HL-60 (cell line): ENCODE measurements around the gene VPS13C.

Experiments used
- DNase-seq, 2 experiments: peaks; one replicate each; pipeline ENCODE4 v3.0.0-alpha.2; 2010 to 2020; ENCODE audit warnings: low read depth in 1 of 2, low spot score in 1 of 2
- H3K27ac ChIP-seq: fragments of 250-450 bp; sonication (Bioruptor Pico); replicated peaks from 2 replicates; pipeline ENCODE4 v1.5.1; 2020; ENCODE audit warnings: mild to moderate bottlenecking, moderate library complexity
- H3K27me3 ChIP-seq: fragments of 250-450 bp; sonication (Bioruptor Pico); 2 replicates; pipeline ENCODE4 v1.5.1; 2021; ENCODE audit warnings: mild to moderate bottlenecking, moderate library complexity; ENCODE audit not compliant: insufficient read depth, poor library complexity, severe bottlenecking
- H3K4me3 ChIP-seq: replicated peaks from 2 replicates; pipeline ENCODE4 v1.5.1; 2011; ENCODE audit warnings: mild to moderate bottlenecking, control low read depth, low read length; ENCODE audit not compliant: insufficient read depth
- GABPA ChIP-seq: IDR thresholded peaks from 2 replicates; pipeline ENCODE4 v1.6.1; 2012; ENCODE audit warnings: low read depth
- POLR2AphosphoS5 ChIP-seq: IDR thresholded peaks from 2 replicates; pipeline ENCODE4 v1.6.1; 2012; ENCODE audit warnings: low read depth
- SPI1 ChIP-seq: IDR thresholded peaks from 2 replicates; pipeline ENCODE4 v1.6.1; 2012; ENCODE audit warnings: low read depth, mild to moderate bottlenecking, borderline replicate concordance
- TF ChIP-seq, protein P1 (sequence below): IDR thresholded peaks from one replicate; pipeline ENCODE4 v1.5.1; 2011; ENCODE audit warnings: low read length, control low read depth, inconsistent platforms; ENCODE audit not compliant: insufficient read depth
- TF ChIP-seq, protein P2 (sequence below): IDR thresholded peaks from 2 replicates; pipeline ENCODE4 v1.6.1; 2012; ENCODE audit warnings: low read depth; ENCODE audit not compliant: insufficient replicate concordance

Gene VPS13C

DNA sequence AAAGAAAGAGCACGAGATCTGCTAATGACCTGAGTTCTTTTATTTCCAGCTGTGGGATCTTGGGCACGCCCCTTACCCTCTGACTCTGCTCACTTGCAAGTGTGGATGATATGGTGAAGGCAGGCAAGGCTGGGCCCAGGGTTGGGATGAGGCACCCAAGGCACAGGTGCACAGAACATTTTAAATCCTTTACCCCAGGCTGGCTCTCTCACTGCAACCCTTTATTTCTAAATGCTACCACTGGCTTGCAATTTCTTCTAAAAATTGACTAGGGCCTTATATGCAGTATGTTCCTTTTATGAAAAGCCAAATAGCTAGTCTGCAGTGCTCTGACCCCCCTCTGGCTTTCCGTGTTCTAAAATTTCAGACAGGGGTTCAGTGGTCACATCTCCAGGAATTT lies 237.7 kb downstream of the VPS13C start:
- H3K4me3 ChIP-seq: no peak overlapping the region
- H3K27ac ChIP-seq: no peak overlapping the region
- DNase-seq: no peak
- H3K27me3 ChIP-seq: no peaks in the 10 kb centered on the region
- TF ChIP-seq SPI1 (no peak), POLR2AphosphoS5 (no peak), GABPA (no peak)
- TF ChIP-seq, protein P1, sequence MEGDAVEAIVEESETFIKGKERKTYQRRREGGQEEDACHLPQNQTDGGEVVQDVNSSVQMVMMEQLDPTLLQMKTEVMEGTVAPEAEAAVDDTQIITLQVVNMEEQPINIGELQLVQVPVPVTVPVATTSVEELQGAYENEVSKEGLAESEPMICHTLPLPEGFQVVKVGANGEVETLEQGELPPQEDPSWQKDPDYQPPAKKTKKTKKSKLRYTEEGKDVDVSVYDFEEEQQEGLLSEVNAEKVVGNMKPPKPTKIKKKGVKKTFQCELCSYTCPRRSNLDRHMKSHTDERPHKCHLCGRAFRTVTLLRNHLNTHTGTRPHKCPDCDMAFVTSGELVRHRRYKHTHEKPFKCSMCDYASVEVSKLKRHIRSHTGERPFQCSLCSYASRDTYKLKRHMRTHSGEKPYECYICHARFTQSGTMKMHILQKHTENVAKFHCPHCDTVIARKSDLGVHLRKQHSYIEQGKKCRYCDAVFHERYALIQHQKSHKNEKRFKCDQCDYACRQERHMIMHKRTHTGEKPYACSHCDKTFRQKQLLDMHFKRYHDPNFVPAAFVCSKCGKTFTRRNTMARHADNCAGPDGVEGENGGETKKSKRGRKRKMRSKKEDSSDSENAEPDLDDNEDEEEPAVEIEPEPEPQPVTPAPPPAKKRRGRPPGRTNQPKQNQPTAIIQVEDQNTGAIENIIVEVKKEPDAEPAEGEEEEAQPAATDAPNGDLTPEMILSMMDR: no peak
- TF ChIP-seq, protein P2, sequence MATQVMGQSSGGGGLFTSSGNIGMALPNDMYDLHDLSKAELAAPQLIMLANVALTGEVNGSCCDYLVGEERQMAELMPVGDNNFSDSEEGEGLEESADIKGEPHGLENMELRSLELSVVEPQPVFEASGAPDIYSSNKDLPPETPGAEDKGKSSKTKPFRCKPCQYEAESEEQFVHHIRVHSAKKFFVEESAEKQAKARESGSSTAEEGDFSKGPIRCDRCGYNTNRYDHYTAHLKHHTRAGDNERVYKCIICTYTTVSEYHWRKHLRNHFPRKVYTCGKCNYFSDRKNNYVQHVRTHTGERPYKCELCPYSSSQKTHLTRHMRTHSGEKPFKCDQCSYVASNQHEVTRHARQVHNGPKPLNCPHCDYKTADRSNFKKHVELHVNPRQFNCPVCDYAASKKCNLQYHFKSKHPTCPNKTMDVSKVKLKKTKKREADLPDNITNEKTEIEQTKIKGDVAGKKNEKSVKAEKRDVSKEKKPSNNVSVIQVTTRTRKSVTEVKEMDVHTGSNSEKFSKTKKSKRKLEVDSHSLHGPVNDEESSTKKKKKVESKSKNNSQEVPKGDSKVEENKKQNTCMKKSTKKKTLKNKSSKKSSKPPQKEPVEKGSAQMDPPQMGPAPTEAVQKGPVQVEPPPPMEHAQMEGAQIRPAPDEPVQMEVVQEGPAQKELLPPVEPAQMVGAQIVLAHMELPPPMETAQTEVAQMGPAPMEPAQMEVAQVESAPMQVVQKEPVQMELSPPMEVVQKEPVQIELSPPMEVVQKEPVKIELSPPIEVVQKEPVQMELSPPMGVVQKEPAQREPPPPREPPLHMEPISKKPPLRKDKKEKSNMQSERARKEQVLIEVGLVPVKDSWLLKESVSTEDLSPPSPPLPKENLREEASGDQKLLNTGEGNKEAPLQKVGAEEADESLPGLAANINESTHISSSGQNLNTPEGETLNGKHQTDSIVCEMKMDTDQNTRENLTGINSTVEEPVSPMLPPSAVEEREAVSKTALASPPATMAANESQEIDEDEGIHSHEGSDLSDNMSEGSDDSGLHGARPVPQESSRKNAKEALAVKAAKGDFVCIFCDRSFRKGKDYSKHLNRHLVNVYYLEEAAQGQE: no peak

DNA sequence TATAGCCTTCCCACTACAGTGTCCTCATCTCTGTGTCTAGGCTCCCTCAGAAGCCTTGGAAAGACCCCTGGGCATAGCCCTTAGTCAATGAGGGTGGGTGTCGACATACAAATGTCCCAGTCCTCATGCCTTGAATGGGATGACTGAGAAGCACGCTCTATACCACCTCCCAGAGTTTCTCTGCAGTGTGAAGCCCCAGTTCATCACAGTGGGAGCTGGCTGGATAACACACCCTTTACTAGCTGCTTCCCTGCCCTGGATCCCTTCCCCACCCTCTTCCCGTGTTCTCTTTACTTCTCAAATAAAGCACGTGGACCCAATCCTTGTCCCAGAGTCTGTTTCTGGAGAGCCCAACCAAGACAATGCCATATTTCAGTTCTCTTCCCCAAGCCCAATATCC lies 239.3 kb downstream of the VPS13C start:
- no peak for DNase-seq
- Histone ChIP-seq H3K4me3 (no peak overlapping the region), H3K27me3 (no peaks in the 10 kb centered on the region), H3K27ac (no peak overlapping the region)
- TF ChIP-seq POLR2AphosphoS5 (no peak), GABPA (no peak), SPI1 (no peak)
- TF ChIP-seq, protein P1: no peak
- TF ChIP-seq, protein P2: no peak

DNA sequence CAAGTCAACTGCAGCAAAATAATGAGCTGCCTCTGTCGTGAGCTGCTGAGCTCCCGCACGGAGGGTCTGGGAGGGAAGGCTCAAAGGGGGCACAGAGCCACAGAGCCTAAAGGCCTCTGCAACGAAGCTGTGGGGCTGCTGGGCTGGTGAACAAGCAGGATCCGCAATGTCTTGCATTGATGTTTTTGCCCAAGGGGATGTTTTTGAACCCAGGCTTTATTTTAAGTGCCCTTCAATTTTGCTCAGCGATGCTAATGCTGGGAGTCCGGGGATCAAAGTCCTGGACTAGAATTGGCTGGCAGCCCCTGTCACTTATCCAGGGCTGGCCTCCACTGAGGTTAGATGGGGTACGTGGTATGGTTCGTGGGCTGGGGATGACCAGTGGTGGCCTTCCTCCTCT lies 240.0 kb downstream of the VPS13C start:
- no peaks in the 10 kb centered on the region for H3K27me3 ChIP-seq
- no peak for TF ChIP-seq GABPA
- TF ChIP-seq, protein P1: no peak
- TF ChIP-seq POLR2AphosphoS5: no peak
- TF ChIP-seq, protein P2: no peak
- TF ChIP-seq SPI1: no peak
- no peak for DNase-seq
- H3K27ac ChIP-seq: no peak overlapping the region
- H3K4me3 ChIP-seq: no peak overlapping the region
